ENCODE results near the gene EEFSEC.
A peak's percentile ranks its signal among the peaks of the same experiment; 100 is the strongest.

The EEFSEC gene

DNA sequence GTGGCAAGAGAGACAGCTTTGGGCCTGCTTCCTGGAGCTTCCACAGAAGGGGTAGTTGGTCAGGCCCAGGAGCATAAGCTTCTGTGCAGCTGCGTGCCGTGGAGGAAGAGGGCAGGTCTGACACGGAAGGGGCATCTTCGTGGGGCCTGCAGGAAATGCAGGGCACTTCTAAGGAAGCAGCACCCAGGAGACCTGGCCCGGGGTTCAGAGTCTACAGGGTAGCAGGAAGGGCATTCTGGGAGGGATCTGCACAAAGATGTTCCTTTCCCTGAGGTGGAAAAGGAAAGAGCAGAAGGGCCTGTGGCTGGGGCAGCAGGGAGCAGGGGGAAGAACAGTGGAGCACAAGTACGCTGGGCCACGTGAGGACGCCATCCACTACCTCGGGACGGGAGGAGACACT, 228.3 kb downstream of the EEFSEC start:
- in situ Hi-C loops (cut with HindIII; ENCODE audit: low pct_ligation_motif_present, low pct_unique_long_range_greater_than_20kb, low sequenced_read_pairs) = no loop called here
- no peak for DNase-seq

DNA sequence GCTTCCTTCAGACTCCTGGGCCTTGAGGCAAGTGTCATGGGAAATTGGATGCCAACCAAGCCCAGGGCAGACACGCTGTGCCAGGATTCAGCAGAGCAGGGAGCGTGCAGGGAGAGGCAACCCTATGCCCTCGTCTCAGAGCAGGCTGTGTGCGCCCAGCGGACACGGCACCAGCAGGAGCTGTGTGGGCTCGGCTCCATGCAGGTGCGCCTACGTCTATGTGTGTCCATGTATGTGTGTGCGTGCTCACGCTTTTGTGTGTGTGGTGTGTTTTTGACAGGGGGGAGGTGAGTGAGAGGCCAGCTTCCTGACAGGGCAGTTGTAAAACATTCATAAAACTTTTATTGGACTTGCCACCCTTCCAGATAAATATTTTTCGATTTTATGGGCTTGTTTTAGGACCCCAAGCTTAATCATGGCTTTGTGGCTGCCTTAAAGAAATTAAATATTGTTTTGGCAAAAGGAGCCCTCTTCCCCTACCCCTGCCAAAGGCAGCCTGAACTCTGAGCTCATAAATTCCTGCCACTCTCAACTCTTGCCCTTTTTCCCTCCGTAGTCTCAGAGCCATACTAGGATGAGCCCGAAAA, 229.0 kb downstream of the EEFSEC start:
- no peak for DNase-seq
- in situ Hi-C loops (cut with HindIII; ENCODE audit: low pct_ligation_motif_present, low pct_unique_long_range_greater_than_20kb, low sequenced_read_pairs) = no loop called here

- in situ Hi-C loops (cut with HindIII; ENCODE audit: low pct_ligation_motif_present, low pct_unique_long_range_greater_than_20kb, low sequenced_read_pairs) = no loop called here
Observed at GRCh38 chr3:128383316-128384235, 230.3 kb downstream of the EEFSEC start.

DNA sequence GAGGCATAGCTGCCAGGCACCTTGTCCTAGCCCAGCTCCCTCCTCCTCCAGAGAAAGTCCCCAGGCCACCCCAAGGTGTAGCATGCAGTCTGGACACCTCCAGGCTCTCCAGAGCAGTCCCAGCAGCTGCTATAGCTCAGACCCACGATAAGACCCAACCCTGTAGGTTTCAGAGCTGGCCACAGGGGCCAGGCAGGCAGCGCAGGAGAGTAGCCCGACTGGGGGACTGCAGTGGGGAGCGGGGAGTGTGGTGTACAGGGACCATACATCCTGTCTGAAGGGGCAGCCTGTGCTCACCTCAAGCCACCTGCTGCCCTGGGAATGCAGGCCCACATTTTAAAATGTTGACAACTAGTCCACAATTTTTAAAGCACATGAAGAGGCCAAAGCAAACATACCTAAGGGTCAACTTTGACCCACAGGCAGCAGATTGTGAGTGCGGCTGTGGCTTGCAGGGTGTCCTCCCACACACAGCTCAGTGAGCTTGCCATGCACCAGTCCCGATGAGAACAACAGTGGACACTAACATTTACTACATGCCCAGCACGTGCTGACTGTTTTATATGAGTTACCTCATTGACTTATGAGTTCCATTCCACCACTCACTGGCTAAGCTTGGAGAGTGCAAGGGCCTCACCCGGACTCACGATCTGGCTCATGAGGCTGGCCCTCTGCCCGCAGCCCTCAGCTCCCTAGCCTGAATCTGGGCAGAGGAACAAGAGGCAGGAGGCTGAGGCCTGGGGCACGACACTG, 232.0 kb downstream of the EEFSEC start:
- DNase-seq = no peak
- in situ Hi-C loops (cut with HindIII; ENCODE audit: low pct_ligation_motif_present, low pct_unique_long_range_greater_than_20kb, low sequenced_read_pairs) = no loop called here

More at GRCh38 chr3:128383316-128384235, 230.3 kb downstream of the EEFSEC start:
- DNase-seq = peak; percentile 75

DNA sequence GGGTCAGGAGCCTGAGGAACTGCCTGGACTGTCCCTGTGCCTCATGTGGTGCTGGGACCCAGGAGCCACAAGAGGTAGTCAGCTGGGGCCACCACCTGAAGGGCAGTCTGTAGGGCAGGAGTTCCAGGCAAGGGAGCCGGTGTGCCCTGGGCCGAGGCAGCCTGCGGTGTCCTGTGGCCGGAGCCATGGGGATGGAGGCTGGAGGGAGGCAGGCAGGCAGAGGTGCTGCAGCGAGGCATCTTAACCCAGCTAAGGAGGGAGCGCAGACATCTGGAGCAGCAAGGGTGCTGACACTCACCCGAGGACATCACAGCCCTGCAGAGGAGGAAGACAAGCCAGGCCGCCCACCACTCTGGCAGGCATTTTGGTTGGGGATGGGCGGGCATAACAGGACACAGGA, 235.7 kb downstream of the EEFSEC start:
- no peak for DNase-seq
- in situ Hi-C loops (cut with HindIII; ENCODE audit: low pct_ligation_motif_present, low pct_unique_long_range_greater_than_20kb, low sequenced_read_pairs) = no loop called here

- DNase-seq = no peak
- in situ Hi-C loops (cut with HindIII; ENCODE audit: low pct_ligation_motif_present, low pct_unique_long_range_greater_than_20kb, low sequenced_read_pairs) = no loop called here
Observed at GRCh38 chr3:128390867-128391266, 237.6 kb downstream of the EEFSEC start.

DNA sequence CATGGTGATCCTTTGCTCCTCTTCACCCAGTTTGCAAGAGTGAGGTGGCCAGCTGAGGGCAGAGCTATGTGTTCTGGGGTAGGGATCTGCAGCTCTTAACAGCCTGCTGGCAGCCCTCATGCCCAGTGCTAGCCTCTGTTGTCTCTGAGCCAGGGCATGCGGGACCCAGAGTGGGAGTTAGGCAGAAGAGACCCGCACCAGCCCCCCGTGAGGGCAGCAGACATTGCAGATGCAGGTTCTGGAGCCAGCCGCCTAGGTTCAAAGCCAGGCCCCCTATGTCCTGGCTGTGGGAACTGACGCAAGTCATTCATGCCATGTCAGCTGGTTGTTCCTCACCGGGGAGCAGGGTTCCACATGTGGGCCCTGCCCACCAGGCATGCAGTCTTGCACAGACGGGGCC, 238.7 kb downstream of the EEFSEC start:
- in situ Hi-C loops (cut with HindIII; ENCODE audit: low pct_ligation_motif_present, low pct_unique_long_range_greater_than_20kb, low sequenced_read_pairs) = no loop called here
- no peak for DNase-seq

DNA sequence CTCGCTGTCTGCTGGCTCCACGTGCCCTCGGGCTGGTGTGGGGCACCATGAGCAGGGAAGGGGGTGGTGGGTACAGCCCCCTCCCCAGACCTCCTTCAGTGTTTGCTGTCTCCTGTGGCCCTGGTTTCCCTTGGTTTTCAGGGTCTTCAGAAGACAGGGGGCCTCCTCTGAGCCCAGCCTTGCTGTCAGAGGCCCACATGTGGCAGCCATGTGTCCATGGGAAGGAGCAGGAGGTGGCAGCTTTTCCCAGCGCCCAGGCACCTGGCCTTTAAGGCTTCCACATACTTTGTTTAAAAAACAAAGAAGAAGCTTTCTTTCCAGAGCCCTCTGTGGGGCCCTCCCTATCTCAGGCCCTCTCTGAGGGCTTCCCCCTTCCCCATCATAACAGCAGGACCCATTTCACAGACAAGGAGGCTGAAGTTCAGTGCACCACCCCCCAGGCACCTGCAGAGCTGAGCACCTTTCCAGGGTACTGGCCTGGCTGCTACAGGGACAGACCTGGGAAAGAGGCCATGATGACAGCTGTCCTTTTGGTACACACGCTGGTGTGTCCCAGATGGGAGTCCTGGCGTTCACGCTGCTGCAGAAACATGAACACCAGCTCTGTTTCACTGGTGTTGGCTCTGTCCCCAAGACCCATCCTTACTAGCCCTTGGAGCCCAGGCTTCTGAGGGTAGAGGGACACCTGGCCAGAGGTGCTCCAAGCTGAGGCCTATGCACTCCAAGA, 239.7 kb downstream of the EEFSEC start:
- no peak for DNase-seq
- in situ Hi-C loops (cut with HindIII; ENCODE audit: low pct_ligation_motif_present, low pct_unique_long_range_greater_than_20kb, low sequenced_read_pairs) = no loop called here

DNA sequence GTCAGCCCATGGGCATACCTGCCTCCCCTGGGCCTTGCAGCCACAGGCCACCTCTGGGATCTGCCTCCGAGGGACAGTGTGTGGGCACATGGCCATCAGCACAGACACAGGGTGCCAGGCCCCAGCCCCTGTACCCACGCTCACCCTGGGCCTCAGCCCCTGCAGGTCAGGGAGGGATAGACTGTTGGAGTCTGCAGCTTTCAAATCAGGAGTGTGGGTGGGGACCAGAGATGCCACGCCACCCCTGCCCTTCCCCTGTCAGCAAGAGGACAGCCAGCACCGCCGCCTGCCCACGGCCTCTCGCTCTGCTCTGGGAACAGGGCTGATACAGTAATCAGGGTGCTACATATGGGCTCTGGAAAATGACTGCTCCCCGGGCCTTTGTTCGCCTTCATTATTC, 240.8 kb downstream of the EEFSEC start:
- no peak for DNase-seq
- in situ Hi-C loops (cut with HindIII; ENCODE audit: low pct_ligation_motif_present, low pct_unique_long_range_greater_than_20kb, low sequenced_read_pairs) = no loop called here

DNA sequence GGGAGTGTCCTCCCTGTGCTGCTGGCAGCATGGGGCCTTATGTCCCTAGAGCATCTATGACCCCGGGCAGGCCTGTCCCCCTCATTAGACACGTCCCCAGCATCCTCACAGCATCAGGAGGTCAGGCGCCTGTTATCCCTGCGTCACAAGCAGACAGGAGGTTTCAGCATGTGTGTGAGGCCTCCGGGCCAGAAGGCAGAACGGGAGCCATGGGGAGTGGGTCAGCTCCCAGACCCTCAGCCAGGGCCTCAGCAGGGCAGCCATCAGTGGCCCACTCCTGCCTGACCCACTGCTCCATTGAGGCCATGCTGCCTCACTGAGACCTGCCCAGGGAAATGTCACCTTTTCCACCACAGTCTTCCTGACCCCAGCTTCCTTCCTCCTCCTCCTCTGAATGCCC, 241.8 kb downstream of the EEFSEC start:
- in situ Hi-C loops (cut with HindIII; ENCODE audit: low pct_ligation_motif_present, low pct_unique_long_range_greater_than_20kb, low sequenced_read_pairs) = no loop called here
- no peak for DNase-seq

DNA sequence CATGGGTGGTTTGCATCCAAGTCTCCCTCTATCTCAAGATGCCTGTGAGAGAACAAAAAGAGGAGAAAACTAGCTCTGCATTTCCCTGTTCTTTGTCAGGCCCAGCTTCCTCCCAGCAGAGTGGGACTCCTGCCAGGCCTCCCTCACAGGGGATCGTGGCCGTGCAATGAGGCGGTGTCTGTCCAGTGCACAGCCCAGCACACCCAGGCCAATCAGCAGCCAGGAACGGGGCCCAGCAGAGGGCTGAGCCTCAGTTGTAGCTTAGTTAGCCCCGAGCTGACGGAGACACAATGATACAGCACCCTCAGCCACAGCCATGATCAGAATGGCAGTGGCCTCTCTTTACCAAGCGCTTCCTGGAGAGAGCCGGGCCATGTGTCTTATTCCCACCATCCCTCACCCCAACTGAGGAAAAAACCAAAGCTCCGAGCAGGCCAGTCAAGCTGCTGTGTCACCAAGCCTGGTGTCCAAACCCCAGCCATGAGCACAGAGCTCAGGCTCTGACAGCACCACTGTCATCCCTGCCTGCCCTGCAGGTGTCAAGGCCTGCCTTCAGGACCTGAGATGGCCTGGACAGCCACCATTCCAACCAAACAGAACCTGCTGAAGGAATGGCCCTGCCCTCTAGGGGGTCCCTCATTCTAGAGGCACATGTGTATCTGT, 242.3 kb downstream of the EEFSEC start:
- no peak for DNase-seq
- in situ Hi-C loops (cut with HindIII; ENCODE audit: low pct_ligation_motif_present, low pct_unique_long_range_greater_than_20kb, low sequenced_read_pairs) = no loop called here

- in situ Hi-C loops (cut with HindIII; ENCODE audit: low pct_ligation_motif_present, low pct_unique_long_range_greater_than_20kb, low sequenced_read_pairs) = no loop called here
Observed at GRCh38 chr3:128397484-128397883, 244.2 kb downstream of the EEFSEC start.

GRCh38 chr3:128398586-128398985, 245.3 kb downstream of the EEFSEC start:
- in situ Hi-C loops (cut with HindIII; ENCODE audit: low pct_ligation_motif_present, low pct_unique_long_range_greater_than_20kb, low sequenced_read_pairs) = no loop called here
- no peak for DNase-seq

More at GRCh38 chr3:128397484-128397883, 244.2 kb downstream of the EEFSEC start:
- DNase-seq = no peak

DNA sequence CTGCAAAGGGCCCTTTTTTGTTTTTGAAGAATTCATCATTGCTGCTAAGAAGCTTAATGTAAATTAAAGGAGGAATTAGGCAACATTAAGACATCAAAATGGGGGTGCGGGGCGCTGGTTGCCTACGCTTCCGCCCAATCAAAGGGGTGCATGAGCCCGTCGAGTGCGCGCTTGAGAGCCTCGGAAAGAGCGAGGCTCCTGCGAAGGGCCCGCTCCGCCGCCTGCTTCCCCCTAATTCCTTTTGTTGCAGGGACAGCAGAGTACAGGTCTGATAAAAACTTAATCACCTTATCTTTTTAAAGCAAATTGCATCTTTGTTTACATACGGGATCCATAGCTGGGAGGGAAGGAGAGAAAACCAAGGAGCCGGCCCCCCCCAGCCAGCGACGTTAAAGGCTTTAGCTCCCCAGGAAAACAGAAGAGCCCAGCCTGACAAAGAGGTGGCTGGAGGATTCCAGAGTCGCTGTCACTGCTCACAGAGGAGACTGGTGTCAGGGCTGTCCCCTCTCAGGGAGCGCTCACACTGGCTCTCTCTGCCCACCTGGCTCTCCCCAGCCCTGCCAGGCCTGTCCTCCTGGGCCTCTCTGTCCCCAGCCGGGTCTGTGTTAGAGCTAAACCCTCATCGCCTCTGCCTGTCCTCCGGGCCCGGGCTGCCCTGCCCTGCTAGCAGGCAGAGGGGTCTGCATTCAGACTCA, 246.1 kb downstream of the EEFSEC start:
- in situ Hi-C loops (cut with HindIII; ENCODE audit: low pct_ligation_motif_present, low pct_unique_long_range_greater_than_20kb, low sequenced_read_pairs) = no loop called here
- DNase-seq = no peak

DNA sequence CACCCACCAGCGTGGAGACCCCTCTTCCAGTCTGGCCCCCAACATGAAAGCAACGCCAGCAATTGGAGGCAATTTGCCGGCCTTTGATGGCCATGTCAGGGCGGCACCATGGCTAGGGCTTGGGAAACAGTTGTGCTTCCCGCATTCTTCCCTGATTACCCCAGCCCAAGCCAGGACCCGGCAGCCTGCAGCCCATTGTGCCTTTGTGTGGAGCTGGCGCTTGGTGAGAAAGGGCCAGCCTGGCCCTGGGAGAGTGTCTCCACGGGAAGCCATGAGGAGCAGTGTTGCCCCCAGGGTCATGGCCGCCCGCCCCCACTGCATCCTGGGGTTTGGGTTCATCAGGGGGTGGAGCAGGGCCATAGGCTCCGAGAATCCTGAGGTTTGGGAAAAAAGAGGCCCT, 247.4 kb downstream of the EEFSEC start:
- in situ Hi-C loops (cut with HindIII; ENCODE audit: low pct_ligation_motif_present, low pct_unique_long_range_greater_than_20kb, low sequenced_read_pairs) = no loop called here
- DNase-seq = no peak

GRCh38 chr3:128402319-128402718, 249.0 kb downstream of the EEFSEC start:
- DNase-seq = no peak
- in situ Hi-C loops (cut with HindIII; ENCODE audit: low pct_ligation_motif_present, low pct_unique_long_range_greater_than_20kb, low sequenced_read_pairs) = no loop called here

DNA sequence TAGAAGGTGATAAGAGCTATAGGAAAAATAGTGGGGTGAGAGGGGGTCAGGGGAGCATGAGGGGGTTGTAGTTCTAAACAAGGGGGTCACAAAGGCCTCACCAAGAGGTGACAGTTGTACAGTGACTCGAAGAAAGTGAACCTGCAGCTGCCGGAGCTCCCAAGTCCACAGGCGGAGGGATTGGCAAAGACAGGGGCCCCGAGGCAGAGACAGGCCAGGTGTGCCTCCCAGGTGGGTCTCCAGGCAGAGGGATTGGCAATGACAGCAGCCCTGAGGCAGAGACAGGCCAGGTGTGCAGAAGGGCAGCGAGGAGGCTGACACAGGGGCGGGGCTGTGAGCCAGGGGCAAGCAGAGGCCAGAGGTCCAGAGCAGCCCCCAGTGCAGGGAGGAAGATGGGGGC, 249.7 kb downstream of the EEFSEC start:
- in situ Hi-C loops (cut with HindIII; ENCODE audit: low pct_ligation_motif_present, low pct_unique_long_range_greater_than_20kb, low sequenced_read_pairs) = no loop called here
- no peak for DNase-seq

Data from ACHN (cell line).